GM12878 (cell line): ENCODE measurements around the gene STAT5A. TPM values are rescaled to one million over a fixed set of nuclear protein-coding genes. Genes with fewer than 3 reads are reported as not detected.

ENCODE experiments used
- ATAC-seq: fragments of 200-7000 bp; cut with Tn5 transposase; 3 replicates; pipeline ENCODE4 v1.9.1; 2020; ENCODE audit warnings: mild to moderate bottlenecking, moderate library complexity
- BruUV-seq: library from RNA; stranded (reverse); fragments of 400-500 nt; replicated peaks from 2 replicates; lab custom pipeline; 2021; lab: Mats Ljungman, UMichigan
- CTCF ChIA-PET: fragments of 300-600 bp; sonication (Branson Sonifier 250); formaldehyde crosslinking; extraction: SDS; loops from one replicate; lab custom pipeline; 2021; ENCODE audit warnings: inconsistent platforms; lab: Yijun Ruan, JAX
- POLR2A ChIA-PET: fragments of 350-600 bp; formaldehyde crosslinking; extraction: SDS; loops from one replicate; lab custom pipeline; 2021; ENCODE audit warnings: inconsistent platforms; lab: Charles Lee
- RAD21 ChIA-PET: fragments of 300-600 bp; sonication (Branson Sonifier 250); formaldehyde crosslinking; loops from one replicate; lab custom pipeline; 2023; ENCODE audit warnings: antibody characterized with exemption; ENCODE audit not compliant: unreplicated experiment; lab: Charles Lee
- SMC1A ChIA-PET: fragments of 300-600 bp; sonication (Branson Sonifier 250); formaldehyde crosslinking; loops from one replicate; lab custom pipeline; 2023; ENCODE audit not compliant: unreplicated experiment, uncharacterized antibody; lab: Charles Lee
- DNase-seq: peaks from one replicate; pipeline ENCODE4 v3.0.0-alpha.2; 2011; ENCODE audit warnings: low read depth, low spot score
- FAIRE-seq: peaks from 3 replicates; lab custom pipeline; 2011; peaks lifted over from hg19 to GRCh38; lab: Jason Lieb, UNC
- H2AFZ ChIP-seq: 2 replicates; pipeline ENCODE4 v1.6.0; 2011; ENCODE audit warnings: low read depth, low read length, control low read depth; ENCODE audit not compliant: control insufficient read depth
- H3K27ac ChIP-seq: 2 replicates; pipeline ENCODE4 v1.5.1; 2011; ENCODE audit warnings: control low read depth; ENCODE audit not compliant: control insufficient read depth, insufficient read depth
- H3K27me3 ChIP-seq, 2 experiments: replicated peaks in 1 of 2; 2 replicates each; pipeline versions ENCODE4 v1.6.0 to v1.6.1; 2011; ENCODE audit warnings: low read length in 1 of 2; ENCODE audit not compliant: control insufficient read depth in 2 of 2, insufficient read depth in 2 of 2
- H3K36me3 ChIP-seq, 2 experiments: 2 replicates each; pipeline ENCODE4 v1.5.1; 2011; ENCODE audit warnings: low read length in 1 of 2; ENCODE audit not compliant: control insufficient read depth in 2 of 2, insufficient read depth in 2 of 2
- H3K4me1 ChIP-seq: 2 replicates; pipeline ENCODE4 v1.6.1; 2011; ENCODE audit warnings: mild to moderate bottlenecking, low read length, moderate library complexity, mixed read lengths; ENCODE audit not compliant: control insufficient read depth, insufficient read depth
- H3K4me2 ChIP-seq: 2 replicates; pipeline ENCODE4 v1.6.0; 2011; ENCODE audit warnings: control low read depth; ENCODE audit not compliant: control insufficient read depth, insufficient read depth
- H3K4me3 ChIP-seq: fragments of 200-600 bp; sonication (generic); 2 replicates; pipeline ENCODE4 v1.5.1; 2016
- H3K79me2 ChIP-seq: 2 replicates; pipeline ENCODE4 v1.6.0; 2011; ENCODE audit warnings: low read length; ENCODE audit not compliant: control insufficient read depth, insufficient read depth
- H3K9ac ChIP-seq: 2 replicates; pipeline ENCODE4 v1.8.0; 2011; ENCODE audit warnings: low read length, control low read depth, mixed read lengths; ENCODE audit not compliant: control insufficient read depth, insufficient read depth
- H3K9me3 ChIP-seq: replicated peaks from 3 replicates; pipeline ENCODE4 v1.5.1; 2011; ENCODE audit warnings: mild to moderate bottlenecking, low read length; ENCODE audit not compliant: control insufficient read depth, insufficient read depth
- H4K20me1 ChIP-seq: 2 replicates; pipeline ENCODE4 v1.6.0; 2011; ENCODE audit not compliant: control insufficient read depth, insufficient read depth
- MYB ChIP-seq: fragments of 150-350 bp; IDR thresholded peaks from 2 replicates; pipeline ENCODE4 v1.6.1; 2014; ENCODE audit warnings: mild to moderate bottlenecking, low read depth, low read length, borderline replicate concordance
- NBN ChIP-seq: fragments of 450-650 bp; IDR thresholded peaks from 2 replicates; pipeline ENCODE4 v1.6.1; 2016
- POLR2A ChIP-seq: IDR thresholded peaks from 2 replicates; pipeline ENCODE4 v1.6.1; 2011; ENCODE audit warnings: low read depth, mild to moderate bottlenecking, low read length
- POLR2AphosphoS5 ChIP-seq: IDR thresholded peaks from 2 replicates; pipeline ENCODE4 v1.6.1; 2011; ENCODE audit warnings: mild to moderate bottlenecking, low read length, inconsistent platforms
- RELA ChIP-seq: fragments of 450-650 bp; IDR thresholded peaks from 2 replicates; pipeline ENCODE4 v1.8.0; 2014; ENCODE audit warnings: borderline replicate concordance; ENCODE audit not compliant: partially characterized antibody
- TCF12 ChIP-seq: IDR thresholded peaks from 2 replicates; pipeline ENCODE4 v1.6.1; 2011; ENCODE audit warnings: low read depth, mild to moderate bottlenecking, low read length
- TCF3 ChIP-seq: IDR thresholded peaks from 2 replicates; pipeline ENCODE4 v1.6.1; 2012; ENCODE audit warnings: low read depth, mild to moderate bottlenecking, low read length, borderline replicate concordance; ENCODE audit not compliant: insufficient read depth
- YY1 ChIP-seq: IDR thresholded peaks from 2 replicates; pipeline ENCODE4 v1.6.1; 2011; ENCODE audit warnings: low read depth, mild to moderate bottlenecking, low read length
- WGBS: methylation state at CpG from one replicate; pipeline ENCODE4 v1.1.6; 2016; ENCODE audit warnings: low lambda C conversion rate; ENCODE audit not compliant: insufficient replicate concordance, insufficient coverage; ENCODE audit errors: missing lambda C conversion rate; 5-methylcytosine and 5-hydroxymethylcytosine counted together
- in situ Hi-C: fragments of 300-500 bp; cut with MboI; formaldehyde crosslinking; loops from 9 replicates; pipeline ENCODE4 v1.14.3; 2018; ENCODE audit warnings: mixed read lengths
- intact Hi-C: fragments of 100-400 bp; cut with micrococcal nuclease; formaldehyde crosslinking; loops from one replicate; pipeline ENCODE4 v1.14.2; 2022; ENCODE audit not compliant: unreplicated experiment
- polyA plus RNA-seq, 11 experiments: library from polyadenylated mRNA; depleted of rRNA in 4 of 11; unstranded in 6 of 11; stranded (reverse) in 5 of 11; fragments of >200 nt; fragmentation: Nextera tagmentation in 4 of 11; fragmentation: Illumina TruSeq in 1 of 11; extraction: Ambion mirVana in 4 of 11; extraction: Trizol in 1 of 11; gene quantifications; 1 replicate in 1 of 11; 2 replicates in 10 of 11; pipeline versions ENCODE4 v1.2.1 to v1.2.3, GENCODE V29; 2011 to 2016; ENCODE audit warnings: inconsistent platforms in 2 of 11, missing spikeins in 2 of 11, low read depth in 1 of 11
- total RNA-seq, 4 experiments: library from RNA; depleted of rRNA in 3 of 4; stranded (reverse); fragments of >200 nt in 3 of 4; fragmentation: Illumina TruSeq in 1 of 4; extraction: Trizol in 1 of 4; gene quantifications; 2 replicates each; pipeline versions ENCODE4 v1.2.1 to v1.2.3, GENCODE V29; 2013 to 2021
- TF ChIP-seq, protein P1 (sequence below): fragments of 450-650 bp; IDR thresholded peaks from 2 replicates; pipeline ENCODE4 v1.6.1; 2017; ENCODE audit warnings: mild to moderate bottlenecking, low read depth, inconsistent platforms; ENCODE audit not compliant: poor library complexity, severe bottlenecking
- TF ChIP-seq, protein P2 (sequence below): IDR thresholded peaks from 2 replicates; pipeline ENCODE4 v1.6.1; 2011; ENCODE audit warnings: borderline replicate concordance, low read depth, mild to moderate bottlenecking, moderate library complexity, mixed read lengths, low read length; ENCODE audit not compliant: insufficient read depth; ENCODE audit errors: extremely low read length
- TF ChIP-seq, protein P3 (sequence below): IDR thresholded peaks from 2 replicates; pipeline ENCODE4 v1.6.1; 2012; ENCODE audit warnings: low read depth, low read length, improper control_type of control experiment
- TF ChIP-seq, protein P4 (sequence below): fragments of 450-650 bp; IDR thresholded peaks from 2 replicates; pipeline ENCODE4 v1.6.1; 2014; ENCODE audit warnings: mild to moderate bottlenecking
- TF ChIP-seq, protein P5 (sequence below): fragments of 450-650 bp; IDR thresholded peaks from 2 replicates; pipeline ENCODE4 v1.6.1; 2016; ENCODE audit warnings: mild to moderate bottlenecking
- TF ChIP-seq, protein P6 (sequence below): IDR thresholded peaks from 2 replicates; pipeline ENCODE4 v1.6.1; 2011; ENCODE audit warnings: mild to moderate bottlenecking, low read depth, low read length, moderate library complexity; ENCODE audit not compliant: insufficient replicate concordance

The STAT5A gene
- total and polyA plus RNA-seq, 10 of the 15 experiments (the other 5 are each of a cell fraction or from before 2014, with no cell fraction given), result 14.8 to 86.4 (median 41.5) TPM

DNA sequence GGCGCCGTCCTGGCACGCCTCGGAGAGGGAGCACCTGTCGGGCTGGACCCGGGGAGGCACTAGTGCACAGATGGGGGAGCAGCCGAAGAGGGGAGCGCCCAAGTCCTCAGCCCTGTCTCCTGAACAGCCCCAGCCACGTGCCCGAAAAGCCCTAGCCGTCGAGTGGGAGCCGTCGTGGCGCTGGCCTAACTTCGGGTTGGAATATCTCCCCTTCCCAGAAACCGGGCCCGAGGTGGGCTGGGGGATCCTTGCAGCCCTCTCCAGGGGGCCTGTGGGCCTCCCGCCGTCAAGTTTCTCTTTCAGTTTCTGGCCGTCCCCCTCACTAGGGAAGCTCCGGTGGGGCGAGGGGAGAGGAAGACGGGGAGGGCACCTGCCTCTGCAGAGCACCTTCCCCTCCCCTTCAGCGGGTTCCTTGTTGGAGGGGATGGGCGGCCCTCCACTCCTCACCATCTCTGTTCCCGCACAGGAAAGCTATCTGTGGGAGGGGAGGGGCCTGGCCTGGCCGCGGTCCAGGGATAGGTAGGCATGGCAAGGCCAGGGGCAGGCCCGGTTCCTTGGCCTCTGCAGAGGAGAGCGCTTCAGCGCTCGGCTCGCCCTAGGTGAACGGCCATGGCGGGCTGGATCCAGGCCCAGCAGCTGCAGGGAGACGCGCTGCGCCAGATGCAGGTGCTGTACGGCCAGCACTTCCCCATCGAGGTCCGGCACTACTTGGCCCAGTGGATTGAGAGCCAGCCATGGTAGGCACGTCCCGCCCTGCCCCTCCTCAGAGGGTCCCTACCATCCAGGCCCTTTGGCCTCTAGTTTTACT is 709 bp downstream of the STAT5A start:
- RAD21 ChIA-PET, result interaction anchor here (0.6 to 4.1 kb wide), 13 partner anchors 12 to 441 kb away, joined by 3 to 21 read pairs (median 4); partner anchors contain the start of genes GHDC, KCNH4 and STAT3
- H4K20me1 ChIP-seq, result no peaks in the 10 kb centered on the region
- intact Hi-C loops, result loop anchor here (5.0 kb wide), 1 partner anchor 107 kb away; the partner anchor contains the start of gene KCNH4
- no peak for TF ChIP-seq NBN
- TF ChIP-seq, protein P1, sequence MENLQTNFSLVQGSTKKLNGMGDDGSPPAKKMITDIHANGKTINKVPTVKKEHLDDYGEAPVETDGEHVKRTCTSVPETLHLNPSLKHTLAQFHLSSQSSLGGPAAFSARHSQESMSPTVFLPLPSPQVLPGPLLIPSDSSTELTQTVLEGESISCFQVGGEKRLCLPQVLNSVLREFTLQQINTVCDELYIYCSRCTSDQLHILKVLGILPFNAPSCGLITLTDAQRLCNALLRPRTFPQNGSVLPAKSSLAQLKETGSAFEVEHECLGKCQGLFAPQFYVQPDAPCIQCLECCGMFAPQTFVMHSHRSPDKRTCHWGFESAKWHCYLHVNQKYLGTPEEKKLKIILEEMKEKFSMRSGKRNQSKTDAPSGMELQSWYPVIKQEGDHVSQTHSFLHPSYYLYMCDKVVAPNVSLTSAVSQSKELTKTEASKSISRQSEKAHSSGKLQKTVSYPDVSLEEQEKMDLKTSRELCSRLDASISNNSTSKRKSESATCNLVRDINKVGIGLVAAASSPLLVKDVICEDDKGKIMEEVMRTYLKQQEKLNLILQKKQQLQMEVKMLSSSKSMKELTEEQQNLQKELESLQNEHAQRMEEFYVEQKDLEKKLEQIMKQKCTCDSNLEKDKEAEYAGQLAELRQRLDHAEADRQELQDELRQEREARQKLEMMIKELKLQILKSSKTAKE, result no peak
- 0 out of 2 replicates have a peak, but pooled peaks have one; percentile 12 for TF ChIP-seq TCF12
- no peak for TF ChIP-seq RELA
- TF ChIP-seq, protein P2, sequence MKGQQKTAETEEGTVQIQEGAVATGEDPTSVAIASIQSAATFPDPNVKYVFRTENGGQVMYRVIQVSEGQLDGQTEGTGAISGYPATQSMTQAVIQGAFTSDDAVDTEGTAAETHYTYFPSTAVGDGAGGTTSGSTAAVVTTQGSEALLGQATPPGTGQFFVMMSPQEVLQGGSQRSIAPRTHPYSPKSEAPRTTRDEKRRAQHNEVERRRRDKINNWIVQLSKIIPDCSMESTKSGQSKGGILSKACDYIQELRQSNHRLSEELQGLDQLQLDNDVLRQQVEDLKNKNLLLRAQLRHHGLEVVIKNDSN, result peak; percentile 50
- TF ChIP-seq, protein P3, sequence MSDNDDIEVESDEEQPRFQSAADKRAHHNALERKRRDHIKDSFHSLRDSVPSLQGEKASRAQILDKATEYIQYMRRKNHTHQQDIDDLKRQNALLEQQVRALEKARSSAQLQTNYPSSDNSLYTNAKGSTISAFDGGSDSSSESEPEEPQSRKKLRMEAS, result peak; percentile 68
- TF ChIP-seq, protein P4, sequence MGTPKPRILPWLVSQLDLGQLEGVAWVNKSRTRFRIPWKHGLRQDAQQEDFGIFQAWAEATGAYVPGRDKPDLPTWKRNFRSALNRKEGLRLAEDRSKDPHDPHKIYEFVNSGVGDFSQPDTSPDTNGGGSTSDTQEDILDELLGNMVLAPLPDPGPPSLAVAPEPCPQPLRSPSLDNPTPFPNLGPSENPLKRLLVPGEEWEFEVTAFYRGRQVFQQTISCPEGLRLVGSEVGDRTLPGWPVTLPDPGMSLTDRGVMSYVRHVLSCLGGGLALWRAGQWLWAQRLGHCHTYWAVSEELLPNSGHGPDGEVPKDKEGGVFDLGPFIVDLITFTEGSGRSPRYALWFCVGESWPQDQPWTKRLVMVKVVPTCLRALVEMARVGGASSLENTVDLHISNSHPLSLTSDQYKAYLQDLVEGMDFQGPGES, result no peak
- no peak for TF ChIP-seq MYB
- peak; percentile 44; the same call in 1 of the 2 replicates for TF ChIP-seq YY1
- TF ChIP-seq, protein P5, sequence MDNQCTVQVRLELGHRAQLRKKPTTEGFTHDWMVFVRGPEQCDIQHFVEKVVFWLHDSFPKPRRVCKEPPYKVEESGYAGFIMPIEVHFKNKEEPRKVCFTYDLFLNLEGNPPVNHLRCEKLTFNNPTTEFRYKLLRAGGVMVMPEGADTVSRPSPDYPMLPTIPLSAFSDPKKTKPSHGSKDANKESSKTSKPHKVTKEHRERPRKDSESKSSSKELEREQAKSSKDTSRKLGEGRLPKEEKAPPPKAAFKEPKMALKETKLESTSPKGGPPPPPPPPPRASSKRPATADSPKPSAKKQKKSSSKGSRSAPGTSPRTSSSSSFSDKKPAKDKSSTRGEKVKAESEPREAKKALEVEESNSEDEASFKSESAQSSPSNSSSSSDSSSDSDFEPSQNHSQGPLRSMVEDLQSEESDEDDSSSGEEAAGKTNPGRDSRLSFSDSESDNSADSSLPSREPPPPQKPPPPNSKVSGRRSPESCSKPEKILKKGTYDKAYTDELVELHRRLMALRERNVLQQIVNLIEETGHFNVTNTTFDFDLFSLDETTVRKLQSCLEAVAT, result no peak
- TF ChIP-seq, protein P6, sequence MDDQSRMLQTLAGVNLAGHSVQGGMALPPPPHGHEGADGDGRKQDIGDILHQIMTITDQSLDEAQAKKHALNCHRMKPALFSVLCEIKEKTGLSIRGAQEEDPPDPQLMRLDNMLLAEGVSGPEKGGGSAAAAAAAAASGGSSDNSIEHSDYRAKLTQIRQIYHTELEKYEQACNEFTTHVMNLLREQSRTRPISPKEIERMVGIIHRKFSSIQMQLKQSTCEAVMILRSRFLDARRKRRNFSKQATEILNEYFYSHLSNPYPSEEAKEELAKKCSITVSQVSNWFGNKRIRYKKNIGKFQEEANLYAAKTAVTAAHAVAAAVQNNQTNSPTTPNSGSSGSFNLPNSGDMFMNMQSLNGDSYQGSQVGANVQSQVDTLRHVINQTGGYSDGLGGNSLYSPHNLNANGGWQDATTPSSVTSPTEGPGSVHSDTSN, result no peak
- peak; percentile 40; the same call in 1 of the 2 replicates for TF ChIP-seq POLR2A
- TF ChIP-seq TCF3, result no peak
- 0 out of 2 replicates have a peak, but pooled peaks have one; percentile 38 for TF ChIP-seq POLR2AphosphoS5

More for the DNA sequence above, 709 bp downstream of the STAT5A start:
- Histone ChIP-seq H3K4me2 (peak overlapping the region; percentile 88), H3K79me2 (peaks cover 38% of the 10 kb centered on the region), H3K36me3 (peaks cover 0 to 8% of the 10 kb centered on the region in 2 experiments; a peak in 1 of 4 replicates), H3K9ac (peak overlapping the region; percentile 90), H2AFZ (peak overlapping the region; percentile 61), H3K9me3 (no peaks in the 10 kb centered on the region), H3K27ac (peak overlapping the region; percentile 79), H3K4me3 (peak overlapping the region; percentile 91), H3K4me1 (peaks cover 23% of the 10 kb centered on the region), H3K27me3 (no peaks in the 10 kb centered on the region)
- ChIA-PET POLR2A (interaction anchor here (0.5 to 3.1 kb wide), 11 partner anchors 11 to 274 kb away, joined by 3 to 9 read pairs (median 4); partner anchors contain the start of genes GHDC and STAT5B), CTCF (interaction anchor here (0.6 to 2.1 kb wide), 6 partner anchors 23 to 134 kb away, joined by 3 to 14 read pairs (median 6); partner anchors contain the start of gene STAT3), SMC1A (interaction anchor here (0.7 to 2.9 kb wide), 9 partner anchors 18 to 243 kb away, joined by 3 to 15 read pairs (median 3); no protein-coding TSS in a partner anchor)
- in situ Hi-C loops, result no loop called here
- ATAC-seq, result peak; percentile 55
- DNase-seq, result no peak
- FAIRE-seq, result no peak
- WGBS, result 5% methylated on average over 40 of the region's 44 CpGs
- no TSS peak for BruUV-seq
